OCI-M1 (cell line): ENCODE data around the gene DDX11.
A peak's percentile ranks its signal among the peaks of the same experiment; 100 is the strongest.
"Not testable (repeated sequence)": the region's sequence is repeated elsewhere in the genome, so short reads cannot be mapped to it uniquely, and the experiment has no call there.

ENCODE experiments used
- DNase-seq: peaks from one replicate; lab custom pipeline; 2025; lab: John Stamatoyannopoulos, UW

The DDX11 gene

DNA sequence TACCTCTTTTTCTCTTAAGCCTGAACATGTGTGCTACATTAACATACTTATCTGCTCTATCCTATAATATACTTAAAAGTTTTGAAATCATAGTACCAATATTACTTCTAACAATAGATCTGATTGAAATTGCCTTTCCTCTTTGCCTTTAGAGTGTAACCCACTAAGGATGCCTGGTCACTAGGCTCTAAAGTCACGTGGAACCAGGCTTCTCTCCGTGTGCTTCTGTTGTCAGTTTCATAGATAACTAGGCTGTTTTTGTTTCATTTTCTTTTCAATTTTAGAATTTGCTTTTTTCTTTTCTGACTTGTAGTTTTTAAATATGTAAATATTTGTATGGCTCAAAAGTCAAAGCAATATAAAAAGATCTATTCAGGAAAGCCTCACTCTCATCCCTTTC is 25.8 kb downstream of the DDX11 start:
- not testable (repeated sequence) for DNase-seq

- not testable (repeated sequence) for DNase-seq
Measured at GRCh38 chr12:31100503-31101208, 27.0 kb downstream of the DDX11 start.

GRCh38 chr12:31102125-31102524 is 28.5 kb downstream of the DDX11 start:
- not testable (repeated sequence) for DNase-seq

DNA sequence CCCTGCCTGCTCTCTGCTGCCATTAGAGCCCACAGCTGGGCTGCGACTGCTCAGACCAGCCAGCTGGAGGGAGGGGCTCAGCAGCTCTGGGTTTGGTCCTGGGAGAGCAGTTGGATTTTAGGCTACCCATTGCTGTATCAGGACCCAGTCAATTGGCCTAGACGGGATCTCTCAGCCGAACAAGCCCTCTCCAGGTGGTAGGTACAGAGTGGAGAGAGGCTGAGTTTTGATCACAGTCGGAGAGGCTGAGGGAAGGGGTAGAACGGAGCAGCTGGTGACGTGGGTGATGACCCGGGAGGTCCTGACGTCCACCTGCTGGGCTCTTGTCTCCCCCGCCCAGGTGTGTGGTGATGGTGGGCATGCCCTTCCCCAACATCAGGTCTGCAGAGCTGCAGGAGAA is 28.9 kb downstream of the DDX11 start:
- not testable (repeated sequence) for DNase-seq

- not testable (repeated sequence) for DNase-seq
Measured at GRCh38 chr12:31103561-31103975, 29.9 kb downstream of the DDX11 start.

GRCh38 chr12:31104220-31104619 is 30.6 kb downstream of the DDX11 start:
- DNase-seq, result not testable (repeated sequence)

GRCh38 chr12:31104773-31105172 is 31.1 kb downstream of the DDX11 start:
- DNase-seq, result not testable (repeated sequence)

- DNase-seq, result no peak
Measured at GRCh38 chr12:31105668-31106067, 32.0 kb downstream of the DDX11 start.

- DNase-seq, result no peak
Measured at GRCh38 chr12:31106101-31106803, 32.6 kb downstream of the DDX11 start.

DNA sequence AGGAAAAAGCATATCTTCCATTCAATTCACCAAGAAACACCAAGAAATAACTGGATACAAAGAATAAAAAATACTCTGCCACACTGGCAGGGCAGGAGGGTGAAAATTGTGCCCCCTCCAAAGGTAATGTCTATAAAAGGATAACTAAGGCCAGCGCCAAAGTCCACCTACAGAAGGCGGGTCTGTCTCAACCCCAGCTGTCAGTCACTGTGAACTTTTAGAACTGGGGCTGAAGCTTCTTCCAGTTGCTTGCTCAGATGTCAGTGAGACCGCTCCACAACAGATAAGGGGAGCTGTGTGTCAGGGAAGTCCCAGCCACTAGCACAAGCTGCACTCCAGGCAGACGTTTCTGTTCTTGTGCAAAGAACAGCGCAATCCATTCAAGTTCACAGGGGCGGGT is 36.1 kb downstream of the DDX11 start:
- DNase-seq, result not testable (repeated sequence)

DNA sequence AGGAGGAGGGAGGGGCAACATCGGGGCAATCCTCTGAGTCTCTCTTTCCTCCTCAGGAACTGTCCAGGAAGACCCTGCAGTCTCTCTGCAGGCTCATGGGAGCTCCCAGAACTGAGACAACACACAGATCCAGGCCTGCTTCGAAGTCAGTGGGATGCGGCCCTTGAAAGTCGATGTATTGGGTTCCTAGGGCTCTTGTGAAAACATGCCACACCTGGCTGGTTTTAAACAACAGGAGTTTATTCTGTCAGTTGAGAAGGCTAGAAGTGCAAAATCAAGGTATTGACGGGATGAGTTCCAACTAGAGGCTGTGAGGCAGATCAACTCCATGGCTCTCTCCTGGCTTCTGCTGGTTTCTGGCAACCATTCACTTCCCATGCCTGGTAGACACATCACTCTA is 36.6 kb downstream of the DDX11 start:
- not testable (repeated sequence) for DNase-seq

- DNase-seq, result not testable (repeated sequence)
Measured at GRCh38 chr12:31115092-31115601, 41.5 kb downstream of the DDX11 start.

DNA sequence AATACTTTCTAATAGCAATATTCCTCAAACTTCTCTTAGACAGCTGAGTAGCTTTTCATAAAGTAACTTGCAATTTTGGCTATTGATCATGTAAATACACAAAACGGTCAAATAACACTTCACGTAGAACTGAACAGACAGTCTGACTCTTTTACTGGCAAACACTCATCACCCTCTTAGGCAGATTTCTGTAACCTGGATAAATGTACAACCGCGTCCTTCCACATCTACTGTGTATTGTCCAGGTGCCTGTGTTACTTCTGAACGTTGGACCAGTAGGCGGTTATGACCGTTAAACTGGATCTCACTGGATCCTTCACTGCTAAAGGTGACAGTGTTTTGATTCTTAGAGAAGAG is 43.2 kb downstream of the DDX11 start:
- DNase-seq, result not testable (repeated sequence)

DNA sequence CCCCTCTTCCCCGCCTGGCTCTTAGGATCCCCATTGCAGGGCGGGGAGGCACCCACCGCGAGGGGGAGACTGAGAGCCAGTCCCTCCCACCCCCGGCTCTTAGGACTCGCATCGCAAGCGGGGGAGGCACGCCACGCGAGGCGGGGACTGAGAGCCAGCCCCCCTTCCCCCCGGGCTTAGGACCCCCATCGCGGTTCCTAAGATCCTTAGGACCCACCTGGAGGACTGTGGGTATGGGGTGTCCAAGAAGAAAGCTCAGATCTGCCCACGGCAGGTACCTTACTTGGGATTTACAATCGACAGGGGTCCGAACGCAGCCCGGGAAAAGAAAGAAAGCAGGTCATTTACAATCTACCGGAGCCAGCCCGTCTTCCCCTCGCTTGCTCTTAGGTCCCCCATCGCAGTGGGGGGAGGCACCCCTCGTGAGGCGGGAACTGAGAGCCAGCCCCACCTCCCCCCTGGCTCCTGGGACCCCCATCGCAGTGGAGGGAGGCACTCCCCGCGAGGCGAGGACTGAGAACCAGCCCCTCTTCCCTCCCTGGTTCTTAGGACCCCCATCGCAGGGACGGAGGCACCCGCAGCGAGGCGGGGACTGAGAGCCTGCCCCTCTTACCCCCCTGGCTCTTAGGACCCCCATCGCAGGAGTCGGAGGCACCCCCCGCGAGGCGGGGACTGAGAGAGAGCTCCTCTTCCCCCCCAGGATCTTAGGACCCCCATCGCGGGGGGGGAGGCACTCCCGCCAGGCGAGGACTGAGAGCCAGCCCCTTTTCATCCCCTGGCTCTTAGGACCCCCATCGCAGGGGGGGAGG is 43.7 kb downstream of the DDX11 start:
- DNase-seq, result peak; percentile 60

GRCh38 chr12:31118347-31119191 is 44.9 kb downstream of the DDX11 start:
- peak; percentile 6 for DNase-seq

DNA sequence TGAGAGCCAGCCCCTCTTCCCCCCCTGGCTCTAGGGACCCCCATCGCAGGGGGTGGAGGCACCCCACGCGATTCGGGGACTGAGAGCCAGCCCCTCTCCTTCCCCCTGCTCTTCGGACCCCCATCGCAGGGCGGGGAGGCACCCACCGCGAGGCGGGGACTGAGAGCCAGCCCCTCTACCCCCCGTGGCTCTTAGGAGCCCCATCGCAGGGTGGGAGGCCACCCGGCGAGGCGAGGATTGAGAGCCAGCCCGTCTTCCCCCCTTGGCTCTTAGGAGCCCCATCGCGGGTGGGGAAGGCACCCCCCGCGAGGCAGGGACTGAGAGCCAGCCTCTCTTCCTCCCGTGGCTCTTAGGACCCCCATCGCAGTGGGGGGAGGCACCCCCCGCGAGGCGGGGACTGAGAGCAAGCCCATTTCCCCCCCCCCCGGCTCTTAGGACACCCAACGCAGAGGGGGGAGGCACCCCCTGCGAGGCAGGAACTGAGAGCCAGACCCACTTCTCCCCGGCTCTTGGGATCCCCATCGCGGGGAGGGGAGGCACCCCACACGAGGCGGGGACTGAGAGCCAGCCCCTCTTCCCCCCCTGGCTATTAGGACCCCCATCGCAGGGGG is 45.6 kb downstream of the DDX11 start:
- DNase-seq, result no peak

DNA sequence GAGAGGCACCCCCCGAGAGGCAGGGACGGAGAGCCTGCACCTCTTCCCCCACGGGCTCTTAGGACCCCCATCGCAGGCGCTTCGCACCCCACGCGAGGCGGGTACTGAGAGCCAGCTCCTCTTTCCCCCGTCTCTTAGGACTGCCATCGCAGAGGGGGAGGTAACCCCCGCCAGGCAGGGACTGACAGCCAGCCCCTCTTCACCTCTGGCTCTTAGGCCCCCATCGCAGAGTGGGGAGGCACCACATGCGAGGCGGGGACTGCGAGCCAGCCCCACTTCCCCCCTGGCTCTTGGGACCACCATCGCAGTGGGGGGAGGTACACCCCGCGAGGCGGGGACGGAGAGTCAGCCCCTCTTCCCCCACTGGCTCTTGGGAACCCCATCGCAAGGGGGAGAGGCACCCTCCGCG is 46.1 kb downstream of the DDX11 start:
- DNase-seq, result no peak

GRCh38 chr12:31120392-31121008 is 46.8 kb downstream of the DDX11 start:
- DNase-seq, result no peak

DNA sequence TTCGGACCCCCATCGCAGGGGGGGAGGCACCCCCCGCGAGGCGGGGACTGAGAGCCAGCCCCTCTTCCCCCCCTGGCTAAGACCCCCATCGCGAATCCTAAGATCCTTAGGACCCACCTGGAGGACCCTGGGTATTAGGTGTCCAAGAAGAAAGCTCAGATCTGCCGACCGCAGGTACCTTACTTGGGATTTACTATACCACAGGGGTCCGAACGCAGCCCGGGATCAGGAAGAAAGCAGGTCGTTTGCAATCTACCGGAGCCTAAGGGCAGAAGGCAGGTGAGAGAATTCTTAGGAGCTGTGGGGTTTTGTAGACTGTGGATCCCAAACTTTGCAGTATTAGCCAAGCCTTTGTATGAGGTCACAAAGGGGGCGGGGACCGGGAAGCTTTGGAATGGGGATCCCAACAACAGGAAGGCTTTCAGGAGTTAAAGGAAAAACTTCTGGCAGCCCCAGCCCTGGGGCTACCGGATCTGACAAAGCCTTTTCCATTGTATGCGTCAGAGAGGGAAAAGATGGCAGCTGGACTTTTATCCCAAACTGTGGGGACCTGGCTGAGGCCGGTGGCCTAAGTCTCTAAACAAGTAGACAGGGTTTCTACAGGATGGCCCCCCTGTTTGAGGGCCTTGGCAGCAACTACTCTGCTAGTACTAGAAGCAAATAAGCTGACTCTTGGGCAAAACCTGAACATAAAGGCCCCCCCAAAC is 47.5 kb downstream of the DDX11 start:
- DNase-seq, result not testable (repeated sequence)

GRCh38 chr12:31122481-31122880 is 48.8 kb downstream of the DDX11 start:
- no peak for DNase-seq
